Measurements from ENCODE around the gene TRHDE.

DNA sequence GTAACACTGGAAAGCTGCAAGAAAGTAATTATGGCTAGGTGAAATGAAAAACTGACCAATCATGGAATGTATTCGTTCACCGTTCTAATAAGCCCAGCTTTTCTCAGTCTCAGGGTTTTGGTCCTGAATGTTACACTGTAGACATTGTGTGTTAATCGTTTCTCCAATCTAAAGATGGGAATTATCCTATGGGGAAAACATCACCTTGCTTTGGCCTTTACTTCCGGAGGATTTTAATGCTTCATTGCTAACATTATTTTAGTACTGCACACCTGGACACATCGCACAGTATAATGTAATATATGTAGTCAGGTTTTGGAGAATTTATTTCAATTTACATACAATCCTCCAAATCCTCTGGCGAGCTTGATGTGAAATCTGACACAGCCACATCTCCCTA is 1.2 kb upstream of the TRHDE start:
- TF ChIP-seq, protein P1, sequence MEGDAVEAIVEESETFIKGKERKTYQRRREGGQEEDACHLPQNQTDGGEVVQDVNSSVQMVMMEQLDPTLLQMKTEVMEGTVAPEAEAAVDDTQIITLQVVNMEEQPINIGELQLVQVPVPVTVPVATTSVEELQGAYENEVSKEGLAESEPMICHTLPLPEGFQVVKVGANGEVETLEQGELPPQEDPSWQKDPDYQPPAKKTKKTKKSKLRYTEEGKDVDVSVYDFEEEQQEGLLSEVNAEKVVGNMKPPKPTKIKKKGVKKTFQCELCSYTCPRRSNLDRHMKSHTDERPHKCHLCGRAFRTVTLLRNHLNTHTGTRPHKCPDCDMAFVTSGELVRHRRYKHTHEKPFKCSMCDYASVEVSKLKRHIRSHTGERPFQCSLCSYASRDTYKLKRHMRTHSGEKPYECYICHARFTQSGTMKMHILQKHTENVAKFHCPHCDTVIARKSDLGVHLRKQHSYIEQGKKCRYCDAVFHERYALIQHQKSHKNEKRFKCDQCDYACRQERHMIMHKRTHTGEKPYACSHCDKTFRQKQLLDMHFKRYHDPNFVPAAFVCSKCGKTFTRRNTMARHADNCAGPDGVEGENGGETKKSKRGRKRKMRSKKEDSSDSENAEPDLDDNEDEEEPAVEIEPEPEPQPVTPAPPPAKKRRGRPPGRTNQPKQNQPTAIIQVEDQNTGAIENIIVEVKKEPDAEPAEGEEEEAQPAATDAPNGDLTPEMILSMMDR (IDR thresholded peaks at IDR 0.05; ENCODE audit: poor library complexity, severe bottlenecking) = no peak
- no peak for TF ChIP-seq TAF1 (IDR thresholded peaks at IDR 0.05; ENCODE audit: low read depth)
- TF ChIP-seq POLR2AphosphoS5 (IDR thresholded peaks at IDR 0.05) = no peak
- TF ChIP-seq EP300 (conservative IDR thresholded peaks at IDR 0.05; ENCODE audit: poor library complexity, severe bottlenecking) = no peak
- TF ChIP-seq, protein P2, sequence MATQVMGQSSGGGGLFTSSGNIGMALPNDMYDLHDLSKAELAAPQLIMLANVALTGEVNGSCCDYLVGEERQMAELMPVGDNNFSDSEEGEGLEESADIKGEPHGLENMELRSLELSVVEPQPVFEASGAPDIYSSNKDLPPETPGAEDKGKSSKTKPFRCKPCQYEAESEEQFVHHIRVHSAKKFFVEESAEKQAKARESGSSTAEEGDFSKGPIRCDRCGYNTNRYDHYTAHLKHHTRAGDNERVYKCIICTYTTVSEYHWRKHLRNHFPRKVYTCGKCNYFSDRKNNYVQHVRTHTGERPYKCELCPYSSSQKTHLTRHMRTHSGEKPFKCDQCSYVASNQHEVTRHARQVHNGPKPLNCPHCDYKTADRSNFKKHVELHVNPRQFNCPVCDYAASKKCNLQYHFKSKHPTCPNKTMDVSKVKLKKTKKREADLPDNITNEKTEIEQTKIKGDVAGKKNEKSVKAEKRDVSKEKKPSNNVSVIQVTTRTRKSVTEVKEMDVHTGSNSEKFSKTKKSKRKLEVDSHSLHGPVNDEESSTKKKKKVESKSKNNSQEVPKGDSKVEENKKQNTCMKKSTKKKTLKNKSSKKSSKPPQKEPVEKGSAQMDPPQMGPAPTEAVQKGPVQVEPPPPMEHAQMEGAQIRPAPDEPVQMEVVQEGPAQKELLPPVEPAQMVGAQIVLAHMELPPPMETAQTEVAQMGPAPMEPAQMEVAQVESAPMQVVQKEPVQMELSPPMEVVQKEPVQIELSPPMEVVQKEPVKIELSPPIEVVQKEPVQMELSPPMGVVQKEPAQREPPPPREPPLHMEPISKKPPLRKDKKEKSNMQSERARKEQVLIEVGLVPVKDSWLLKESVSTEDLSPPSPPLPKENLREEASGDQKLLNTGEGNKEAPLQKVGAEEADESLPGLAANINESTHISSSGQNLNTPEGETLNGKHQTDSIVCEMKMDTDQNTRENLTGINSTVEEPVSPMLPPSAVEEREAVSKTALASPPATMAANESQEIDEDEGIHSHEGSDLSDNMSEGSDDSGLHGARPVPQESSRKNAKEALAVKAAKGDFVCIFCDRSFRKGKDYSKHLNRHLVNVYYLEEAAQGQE (IDR thresholded peaks at IDR 0.05; ENCODE audit: borderline replicate concordance) = no peak
- TF ChIP-seq RAD21 (conservative IDR thresholded peaks at IDR 0.05) = no peak
- no peak for TF ChIP-seq SMC3 (conservative IDR thresholded peaks at IDR 0.05; ENCODE audit: poor library complexity)
- TF ChIP-seq EZH2 (IDR thresholded peaks at IDR 0.05; ENCODE audit: borderline replicate concordance, insufficient read depth, low read length, poor library complexity, severe bottlenecking) = no peak
